GM18873 (cell line): ENCODE measurements around the gene EIF2AK3.
"Not testable (repeated sequence)": the region's sequence is repeated elsewhere in the genome, so short reads cannot be mapped to it uniquely, and the experiment has no call there.

Experiments used
- ATAC-seq: cut with Tn5 transposase; IDR thresholded peaks from one replicate; pipeline ENCODE4 v1.9.1; 2021; ENCODE audit warnings: mild to moderate bottlenecking, moderate library complexity, moderate number of reproducible peaks; ENCODE audit not compliant: unreplicated experiment, low FRiP score

The EIF2AK3 gene

DNA sequence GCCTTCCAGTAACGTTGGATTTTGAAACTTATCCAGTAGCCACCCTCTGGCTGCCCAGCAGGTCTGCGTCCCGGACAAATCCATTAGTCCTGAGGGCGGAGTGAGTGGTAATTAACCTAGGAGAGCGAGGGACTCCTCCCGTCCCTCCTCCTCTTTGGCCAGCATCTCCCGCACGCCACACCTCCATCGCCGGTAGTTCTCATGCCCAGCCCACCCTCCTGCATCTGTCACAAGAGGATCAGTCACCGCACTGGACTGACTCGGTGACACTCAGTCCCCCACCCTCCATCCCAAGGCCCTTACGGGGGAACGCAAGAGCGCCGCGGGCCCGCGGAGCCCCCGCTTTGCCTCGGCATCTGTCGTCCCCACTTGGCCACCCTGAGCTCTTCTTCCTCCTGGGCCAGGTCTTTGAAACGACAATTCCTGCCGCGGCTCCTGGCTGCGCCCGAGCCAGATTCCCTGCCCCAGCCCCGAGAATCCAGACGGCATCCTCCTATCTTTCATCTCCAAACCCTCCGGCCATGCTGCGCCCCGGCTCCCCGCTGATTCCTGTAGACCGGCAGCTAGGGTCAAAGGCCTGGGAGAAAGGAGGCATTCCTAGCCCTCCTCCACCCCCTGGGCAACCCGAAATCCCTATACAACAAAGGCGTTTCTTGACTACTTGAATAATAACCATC lies 77.5 kb downstream of the EIF2AK3 start:
- ATAC-seq = no peak

DNA sequence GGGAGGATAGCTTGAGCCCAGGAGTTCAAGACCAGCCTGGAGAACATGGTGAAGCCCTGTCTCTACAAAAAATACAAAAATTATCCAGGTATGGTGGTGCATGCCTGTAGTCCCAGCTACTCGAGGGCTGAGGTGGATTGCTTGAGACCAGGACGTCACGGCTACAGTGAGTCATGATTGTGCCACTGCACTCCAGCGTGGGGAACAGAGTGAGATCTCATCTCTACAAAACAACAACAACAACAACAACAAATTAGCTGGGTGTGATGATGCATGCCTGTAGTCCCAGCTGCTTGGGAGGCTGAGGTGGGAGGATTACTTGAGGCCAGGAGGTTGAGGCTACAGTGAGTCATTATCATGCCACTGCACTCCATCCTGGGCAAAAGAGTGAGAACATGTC lies 81.0 kb downstream of the EIF2AK3 start:
- ATAC-seq = not testable (repeated sequence)

DNA sequence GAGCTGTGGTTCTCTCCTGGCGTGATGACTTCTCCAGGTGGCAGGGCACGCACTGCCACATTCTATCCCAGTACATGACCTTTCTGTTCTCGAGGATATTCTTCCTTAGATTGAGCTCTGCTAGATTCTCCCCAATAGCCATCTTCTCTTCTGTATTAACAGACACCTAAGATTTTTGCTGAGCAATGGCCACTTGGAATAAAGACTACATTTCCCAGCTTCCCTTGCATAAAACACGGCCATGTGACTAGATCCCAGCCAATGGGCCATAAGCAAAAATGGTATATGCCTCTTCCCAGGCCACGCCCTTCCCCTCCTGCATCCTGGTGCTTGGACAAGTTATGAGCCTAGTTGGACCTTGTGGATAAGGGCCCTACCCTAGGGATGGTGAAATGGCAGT lies 82.1 kb downstream of the EIF2AK3 start:
- no peak for ATAC-seq

GRCh38 chr2:88543541-88544057 lies 83.7 kb downstream of the EIF2AK3 start:
- ATAC-seq = no peak

DNA sequence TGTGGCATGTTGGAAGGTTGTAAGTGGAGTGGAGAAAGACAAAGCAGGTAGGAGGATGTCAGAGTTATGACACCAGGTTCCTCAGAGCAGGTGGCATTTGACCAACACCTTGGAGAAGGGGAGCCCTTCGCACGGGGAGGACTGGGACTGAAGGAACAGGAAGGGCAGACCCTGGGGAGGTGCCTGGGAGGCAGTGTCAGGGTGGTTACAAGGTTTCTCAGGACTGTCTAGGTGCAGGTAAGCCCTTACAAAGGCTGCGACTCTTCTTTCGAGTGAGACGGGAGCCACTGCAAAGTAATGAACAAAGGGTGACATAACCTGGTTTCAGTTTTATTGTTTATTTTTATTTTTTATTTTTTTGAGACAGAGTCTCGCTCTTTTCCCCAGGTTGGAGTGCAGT lies 84.6 kb downstream of the EIF2AK3 start:
- ATAC-seq = no peak

DNA sequence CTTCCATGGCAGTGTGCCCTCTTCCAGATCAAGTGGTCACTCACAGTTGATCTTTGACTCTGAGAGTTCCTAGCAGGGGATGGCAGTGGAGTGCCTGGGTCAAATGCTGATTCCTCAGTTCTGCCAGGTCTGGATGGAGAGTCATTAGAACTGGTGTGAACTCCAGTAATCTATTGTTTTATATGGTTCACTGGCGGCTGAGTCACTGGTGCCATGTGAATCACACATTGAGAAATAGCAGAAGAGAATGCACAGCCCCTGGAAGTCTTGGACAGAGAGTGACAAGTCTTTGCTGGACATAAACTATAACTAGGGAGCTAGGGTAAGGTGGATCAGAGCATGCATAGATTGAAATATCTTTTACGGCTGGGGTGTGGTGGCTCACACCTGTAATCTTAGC lies 86.9 kb downstream of the EIF2AK3 start:
- ATAC-seq = no peak

DNA sequence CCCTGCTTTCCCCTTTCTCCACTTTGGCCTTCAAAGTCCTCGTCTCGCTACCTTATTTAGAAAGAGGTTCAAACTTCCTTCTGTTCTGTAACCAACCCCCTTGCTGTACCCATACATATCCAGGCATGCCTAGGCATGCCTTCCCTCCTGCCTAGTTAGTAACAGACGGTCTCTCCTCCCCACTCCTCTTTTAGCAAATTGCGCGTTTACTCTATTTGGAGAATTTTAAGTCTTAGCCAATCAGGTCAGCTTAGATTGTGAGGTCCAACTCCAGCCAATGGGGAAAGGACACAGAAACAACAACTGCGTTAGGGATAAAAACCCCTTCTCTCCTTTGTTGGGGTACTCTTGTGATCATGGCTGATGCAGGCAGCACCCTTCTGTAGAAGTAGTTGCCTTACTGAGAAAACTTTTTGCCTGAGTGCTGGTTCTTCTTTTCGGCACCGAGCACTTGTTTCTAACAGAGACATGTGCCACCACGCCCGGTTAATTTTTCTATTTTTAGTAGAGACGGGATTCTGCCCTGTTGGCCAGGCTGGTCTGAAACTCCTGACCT lies 88.8 kb downstream of the EIF2AK3 start:
- no peak for ATAC-seq

DNA sequence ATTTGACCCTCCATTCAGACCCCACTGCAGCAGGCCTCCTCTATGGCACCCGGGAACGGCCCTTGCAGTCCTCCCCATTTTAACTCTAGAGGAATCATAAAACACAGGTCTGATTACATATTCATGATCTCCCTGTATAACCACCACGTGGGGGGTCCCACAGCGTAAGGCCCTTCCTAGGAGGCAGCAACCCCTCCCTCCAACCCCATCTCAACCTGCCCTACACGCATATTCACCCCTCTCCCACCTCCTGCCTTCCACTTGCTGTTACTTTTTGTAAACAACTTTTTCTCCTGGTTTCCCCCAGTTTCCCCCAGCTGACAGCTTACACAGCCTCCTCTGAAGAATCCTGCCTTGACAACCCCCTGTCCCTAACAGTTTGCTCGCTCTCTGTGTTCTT lies 89.6 kb downstream of the EIF2AK3 start:
- ATAC-seq = no peak

- no peak for ATAC-seq
Measured at GRCh38 chr2:88530081-88530480, 97.2 kb downstream of the EIF2AK3 start.

- no peak for ATAC-seq
Measured at GRCh38 chr2:88521445-88522073, 105.7 kb downstream of the EIF2AK3 start.

DNA sequence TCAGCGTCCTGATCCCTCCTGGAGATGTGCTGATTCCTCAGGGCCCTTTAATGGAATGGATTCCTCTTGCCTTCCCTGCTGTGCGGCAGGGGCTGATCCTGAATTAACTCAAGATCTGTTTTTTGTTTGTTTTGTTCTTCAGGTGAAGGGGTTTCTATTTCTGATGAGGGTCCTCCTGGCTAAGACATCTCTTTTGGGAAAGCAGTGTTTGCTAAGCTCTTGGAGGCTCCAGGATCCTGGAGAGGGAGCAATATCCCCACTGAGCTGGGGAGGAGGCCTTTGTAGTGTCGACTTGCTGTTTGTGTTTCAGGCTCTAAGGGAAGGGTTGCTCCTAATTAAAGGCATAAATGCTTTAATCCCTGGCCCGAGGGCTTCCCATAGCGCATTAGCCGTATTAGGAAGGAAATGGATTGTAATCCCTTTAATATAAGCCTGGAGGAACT lies 109.5 kb downstream of the EIF2AK3 start:
- no peak for ATAC-seq
